ENCODE results near the gene DOCK4.

Gene DOCK4

DNA sequence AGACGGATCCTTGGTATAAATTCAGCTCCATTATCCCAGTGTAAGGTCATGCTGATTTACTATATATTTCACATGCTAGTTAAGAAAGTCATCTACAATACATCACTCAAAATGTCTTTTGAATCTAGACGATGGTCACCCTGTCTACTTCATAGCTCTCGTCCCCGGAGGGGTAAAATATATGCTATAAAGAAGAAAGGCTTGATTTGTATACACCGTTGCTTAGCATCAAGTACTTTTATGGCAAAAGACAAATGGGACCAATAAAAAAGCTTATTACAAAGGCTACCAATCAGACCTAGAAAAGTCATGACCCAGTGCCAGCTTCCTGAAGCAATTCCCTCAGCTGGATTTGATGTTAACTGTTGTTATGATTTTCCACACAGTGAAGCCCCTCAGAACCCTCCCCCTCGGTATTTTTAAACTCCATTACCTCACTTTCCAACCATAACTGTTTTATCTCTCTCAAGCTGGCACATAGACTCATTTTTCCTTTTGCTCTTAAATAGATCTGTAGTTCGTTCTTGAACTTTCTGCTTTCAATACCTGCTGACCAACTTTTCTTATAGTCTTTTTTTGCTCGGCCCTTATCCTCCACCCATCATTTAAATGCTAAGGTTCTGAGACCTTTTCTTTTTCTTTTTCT, 104.9 kb downstream of the DOCK4 start:
- DNase-seq: no peak

DNA sequence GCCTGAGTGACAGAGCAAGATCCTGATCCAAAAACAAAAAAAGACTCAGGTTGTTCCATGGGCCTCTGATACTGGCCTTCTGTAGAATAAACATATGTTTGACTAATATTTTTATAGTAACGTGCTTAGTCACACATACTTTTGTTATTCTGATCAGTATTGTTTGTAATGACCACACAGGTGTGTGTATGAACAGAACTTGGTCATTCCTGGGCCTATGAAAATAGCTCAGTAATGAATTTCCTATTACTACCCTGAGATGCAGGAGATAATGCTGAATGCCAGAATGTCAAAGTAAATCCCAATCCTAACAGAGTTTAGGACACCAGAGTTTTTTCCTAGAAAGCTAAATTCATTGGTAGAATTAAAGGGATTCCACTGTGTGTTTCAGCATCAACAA, 108.7 kb downstream of the DOCK4 start:
- DNase-seq: no peak

DNA sequence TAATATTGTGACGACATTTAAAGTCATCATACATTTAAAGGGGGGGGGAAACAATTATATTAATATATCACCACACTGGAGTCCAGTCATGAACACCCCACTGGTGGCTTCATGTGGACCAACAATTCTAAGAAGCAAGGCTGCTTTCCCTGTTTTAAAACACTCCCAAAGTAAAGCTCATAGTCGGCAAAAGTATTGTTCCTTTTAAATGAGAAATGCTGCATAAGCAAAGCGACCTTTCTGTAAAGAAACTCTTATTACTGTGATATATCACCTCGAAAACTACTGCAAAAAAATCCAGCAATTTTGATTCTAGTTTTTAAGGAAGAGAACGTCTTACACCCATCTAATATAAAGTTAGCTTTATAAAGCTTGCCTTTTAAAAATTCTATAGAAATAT, 112.8 kb downstream of the DOCK4 start:
- DNase-seq: no peak

DNA sequence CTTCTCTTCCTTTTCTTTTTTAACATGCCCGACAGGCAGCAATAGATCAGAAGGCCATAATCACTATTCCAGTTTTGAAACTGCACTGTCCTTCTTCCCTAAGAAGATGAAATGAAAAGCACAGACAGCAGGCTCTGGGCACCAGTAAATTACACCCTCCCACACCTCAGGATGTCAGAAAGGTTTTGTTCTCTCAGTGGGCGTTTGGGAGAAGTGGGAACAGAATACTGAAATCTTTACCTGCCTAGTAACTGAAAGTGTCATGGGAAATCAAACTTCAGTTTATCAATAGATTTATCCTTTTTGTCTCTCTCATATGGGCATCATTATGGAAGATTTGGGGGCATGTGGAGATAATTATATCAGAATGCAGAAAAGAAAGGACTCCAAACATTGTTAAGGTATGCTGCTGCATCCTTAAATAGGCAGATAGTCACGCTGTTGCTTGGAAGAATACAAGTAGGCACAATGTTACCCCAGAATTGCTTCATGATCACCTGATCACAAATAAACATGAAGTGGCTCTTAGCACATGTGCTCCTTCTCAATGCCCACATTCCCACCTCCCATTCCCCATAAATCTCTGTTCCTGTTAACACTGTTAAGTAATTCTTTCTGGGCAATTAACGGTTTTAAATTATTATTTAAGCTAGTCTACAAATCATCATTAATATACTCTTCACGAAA, 113.3 kb downstream of the DOCK4 start:
- DNase-seq: no peak

DNA sequence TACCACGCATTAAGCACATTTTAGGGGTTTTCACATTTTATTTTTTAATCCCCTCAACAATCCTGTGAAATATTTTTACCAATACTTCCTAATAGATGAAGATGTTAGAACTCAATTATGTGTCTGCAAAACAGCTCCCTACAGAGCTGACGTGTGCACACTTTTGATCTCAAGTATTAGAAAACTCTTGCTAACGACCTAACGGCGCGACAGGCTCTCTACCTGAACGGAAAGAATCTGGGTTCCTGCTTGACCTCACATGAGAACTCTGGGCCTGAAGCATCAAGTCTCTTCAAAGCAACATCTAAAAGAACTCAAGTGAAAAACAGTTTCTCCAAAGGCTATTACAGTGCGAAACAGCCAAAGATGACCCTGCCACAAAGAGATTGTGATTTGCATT, 113.9 kb downstream of the DOCK4 start:
- DNase-seq: no peak

- DNase-seq: no peak
Measured at GRCh38 chr7:112091768-112092167, 114.4 kb downstream of the DOCK4 start.

- DNase-seq: no peak
Measured at GRCh38 chr7:112089551-112089950, 116.6 kb downstream of the DOCK4 start.

GRCh38 chr7:112088484-112089016, 117.6 kb downstream of the DOCK4 start:
- no peak for DNase-seq

- DNase-seq: no peak
Measured at GRCh38 chr7:112086496-112087254, 119.5 kb downstream of the DOCK4 start.

DNA sequence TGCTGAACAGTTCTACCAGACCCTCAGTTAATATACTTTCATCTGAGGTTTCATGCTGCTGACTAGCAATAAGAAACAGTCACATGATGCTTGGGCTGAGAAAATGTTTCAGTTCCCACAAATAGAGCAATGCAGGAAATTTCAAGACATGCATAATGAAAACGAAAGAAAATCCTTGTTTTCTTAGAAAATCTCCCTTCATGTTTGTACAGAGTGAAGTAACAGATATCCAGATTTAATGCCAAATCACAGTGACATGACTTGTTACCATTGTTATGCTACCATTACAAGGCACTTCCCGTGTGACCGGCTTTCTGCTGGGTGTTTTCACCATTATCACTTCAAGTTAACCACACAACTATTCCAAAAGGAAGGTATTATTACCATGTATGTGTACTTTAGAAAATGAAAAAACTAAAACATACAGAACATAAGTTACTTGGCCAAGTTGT, 121.7 kb downstream of the DOCK4 start:
- DNase-seq: no peak

- DNase-seq: no peak
Measured at GRCh38 chr7:112083776-112084355, 122.3 kb downstream of the DOCK4 start.

- no peak for DNase-seq
Measured at GRCh38 chr7:112082306-112082705, 123.9 kb downstream of the DOCK4 start.

DNA sequence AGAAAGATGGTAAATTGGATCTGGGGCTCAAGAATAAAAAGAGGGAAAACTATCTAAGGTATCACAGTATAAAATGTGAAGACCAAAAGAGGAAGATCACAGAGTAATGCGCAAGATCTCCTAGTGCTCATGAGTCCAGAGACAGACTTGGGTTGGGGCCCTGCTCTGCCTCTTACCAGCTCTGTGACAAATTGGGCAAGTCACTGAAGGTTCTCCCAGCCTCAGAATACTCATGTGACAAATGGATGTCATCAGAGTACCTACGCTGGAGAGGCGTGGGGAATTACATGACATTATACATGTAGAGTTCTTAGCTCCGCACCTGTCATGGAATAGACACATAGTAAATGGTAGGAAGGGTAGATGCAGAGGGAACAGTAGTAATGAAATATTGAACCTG, 124.4 kb downstream of the DOCK4 start:
- no peak for DNase-seq

- no peak for DNase-seq
Measured at GRCh38 chr7:112080978-112081377, 125.2 kb downstream of the DOCK4 start.

GRCh38 chr7:112080441-112080840, 125.8 kb downstream of the DOCK4 start:
- no peak for DNase-seq

GRCh38 chr7:112079673-112080072, 126.5 kb downstream of the DOCK4 start:
- DNase-seq: no peak

DNA sequence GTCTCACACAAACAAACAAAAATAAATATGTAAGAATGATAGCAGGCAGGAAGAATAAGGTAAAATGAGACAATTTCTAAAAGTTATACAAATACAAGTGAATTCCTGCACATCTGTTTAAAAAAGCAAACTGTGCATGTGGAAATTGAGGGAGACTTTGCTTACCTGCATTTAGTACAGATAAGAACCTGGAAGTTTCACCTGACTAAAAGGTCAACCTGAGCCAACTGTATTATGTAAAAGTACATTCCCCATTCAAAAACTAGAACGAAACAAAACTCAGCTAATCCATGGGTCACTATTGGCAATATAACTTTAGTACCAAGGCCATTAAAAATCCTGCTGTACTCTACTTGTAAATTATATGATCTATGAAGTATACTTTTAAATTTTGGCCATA, 127.1 kb downstream of the DOCK4 start:
- no peak for DNase-seq

GRCh38 chr7:112076324-112076723, 129.9 kb downstream of the DOCK4 start:
- no peak for DNase-seq

- no peak for DNase-seq
Measured at GRCh38 chr7:112074464-112074863, 131.7 kb downstream of the DOCK4 start.

DNA sequence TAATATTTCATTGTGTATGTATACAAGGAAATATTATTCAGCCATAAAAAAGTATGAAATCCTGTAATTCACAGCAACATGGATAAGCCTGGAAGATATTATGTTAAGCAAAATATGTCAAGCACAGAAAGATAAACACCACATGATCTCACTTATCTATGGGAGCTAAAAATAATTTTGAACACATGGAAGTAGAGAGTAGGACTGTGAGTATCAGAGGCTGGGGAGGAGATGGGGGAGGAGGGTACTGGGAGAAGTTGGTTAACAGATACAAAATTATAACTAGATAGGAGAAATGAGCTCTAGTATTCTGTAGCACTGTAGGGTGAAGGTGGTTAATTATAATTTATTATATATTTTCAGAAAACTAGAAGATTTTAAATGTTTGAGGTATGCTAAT, 132.7 kb downstream of the DOCK4 start:
- DNase-seq: no peak

GRCh38 chr7:112072541-112073245, 133.5 kb downstream of the DOCK4 start:
- no peak for DNase-seq

GRCh38 chr7:112071856-112072255, 134.3 kb downstream of the DOCK4 start:
- DNase-seq: no peak
